ENCODE measurements around the gene C1orf159.

C1orf159 gene

DNA sequence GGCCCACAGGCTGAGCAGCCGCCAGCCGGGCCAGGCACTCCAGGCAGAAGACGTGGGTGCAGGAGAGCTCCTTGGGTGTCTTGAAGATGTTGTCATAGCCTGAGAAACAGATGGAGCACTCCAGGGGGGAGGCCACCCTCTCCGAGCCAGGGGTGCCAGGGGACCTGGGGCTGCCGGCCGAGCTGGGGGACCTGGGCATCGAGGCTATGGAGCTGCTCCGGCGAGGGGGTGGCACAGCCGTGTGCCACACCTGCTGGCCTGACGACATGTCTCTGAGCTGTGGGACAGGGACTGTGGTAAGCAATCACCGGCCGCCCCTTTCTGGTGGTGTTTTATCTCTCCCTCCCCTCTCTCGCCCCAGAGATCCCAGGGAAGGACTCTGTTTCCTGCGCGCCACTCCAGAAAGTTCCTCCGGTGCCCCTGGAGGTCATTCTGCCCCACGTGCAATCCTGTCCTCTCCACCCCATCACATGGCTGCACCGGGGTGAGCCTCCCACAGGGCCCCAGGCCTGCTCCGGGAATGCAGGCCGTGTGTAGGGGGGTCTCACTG, 43.5 kb downstream of the C1orf159 start:
- Histone ChIP-seq H3K27ac (no peak overlapping the region), H3K36me3 (ENCODE audit: insufficient read depth) (no peaks in the 10 kb centered on the region), H3K79me2 (ENCODE audit: insufficient read depth, low read depth) (no peaks in the 10 kb centered on the region), H2AFZ (ENCODE audit: low read depth) (no peak overlapping the region), H3K4me2 (no peak overlapping the region), H3K4me1 (ENCODE audit: low read depth, poor library complexity, severe bottlenecking) (peaks cover 26% of the 10 kb centered on the region), H4K20me1 (ENCODE audit: insufficient read depth) (no peaks in the 10 kb centered on the region), H3K9ac (no peak overlapping the region), H3K27me3 (ENCODE audit: insufficient read depth, low read depth) (peaks cover 59% of the 10 kb centered on the region), H3K4me3 (IDR thresholded peaks at IDR 0.05; ENCODE audit: insufficient read depth, low read depth, low read length) (no peak overlapping the region)
- TF ChIP-seq, protein P1, sequence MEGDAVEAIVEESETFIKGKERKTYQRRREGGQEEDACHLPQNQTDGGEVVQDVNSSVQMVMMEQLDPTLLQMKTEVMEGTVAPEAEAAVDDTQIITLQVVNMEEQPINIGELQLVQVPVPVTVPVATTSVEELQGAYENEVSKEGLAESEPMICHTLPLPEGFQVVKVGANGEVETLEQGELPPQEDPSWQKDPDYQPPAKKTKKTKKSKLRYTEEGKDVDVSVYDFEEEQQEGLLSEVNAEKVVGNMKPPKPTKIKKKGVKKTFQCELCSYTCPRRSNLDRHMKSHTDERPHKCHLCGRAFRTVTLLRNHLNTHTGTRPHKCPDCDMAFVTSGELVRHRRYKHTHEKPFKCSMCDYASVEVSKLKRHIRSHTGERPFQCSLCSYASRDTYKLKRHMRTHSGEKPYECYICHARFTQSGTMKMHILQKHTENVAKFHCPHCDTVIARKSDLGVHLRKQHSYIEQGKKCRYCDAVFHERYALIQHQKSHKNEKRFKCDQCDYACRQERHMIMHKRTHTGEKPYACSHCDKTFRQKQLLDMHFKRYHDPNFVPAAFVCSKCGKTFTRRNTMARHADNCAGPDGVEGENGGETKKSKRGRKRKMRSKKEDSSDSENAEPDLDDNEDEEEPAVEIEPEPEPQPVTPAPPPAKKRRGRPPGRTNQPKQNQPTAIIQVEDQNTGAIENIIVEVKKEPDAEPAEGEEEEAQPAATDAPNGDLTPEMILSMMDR (conservative IDR thresholded peaks at IDR 0.05; ENCODE audit: low read depth, low read length) = no peak

- Histone ChIP-seq H3K9ac (no peak overlapping the region), H3K36me3 (ENCODE audit: insufficient read depth) (no peaks in the 10 kb centered on the region), H3K27ac (no peak overlapping the region), H3K4me3 (IDR thresholded peaks at IDR 0.05; ENCODE audit: insufficient read depth, low read depth, low read length) (no peak overlapping the region), H2AFZ (ENCODE audit: low read depth) (no peak overlapping the region), H3K27me3 (ENCODE audit: insufficient read depth, low read depth) (peaks cover 63% of the 10 kb centered on the region), H3K4me1 (ENCODE audit: low read depth, poor library complexity, severe bottlenecking) (peaks cover 26% of the 10 kb centered on the region), H3K79me2 (ENCODE audit: insufficient read depth, low read depth) (no peaks in the 10 kb centered on the region), H4K20me1 (ENCODE audit: insufficient read depth) (no peaks in the 10 kb centered on the region), H3K4me2 (no peak overlapping the region)
- TF ChIP-seq, protein P1 (conservative IDR thresholded peaks at IDR 0.05; ENCODE audit: low read depth, low read length) = no peak
These were observed 44.2 kb downstream of the C1orf159 start for GRCh38 chr1:1071486-1072298.

DNA sequence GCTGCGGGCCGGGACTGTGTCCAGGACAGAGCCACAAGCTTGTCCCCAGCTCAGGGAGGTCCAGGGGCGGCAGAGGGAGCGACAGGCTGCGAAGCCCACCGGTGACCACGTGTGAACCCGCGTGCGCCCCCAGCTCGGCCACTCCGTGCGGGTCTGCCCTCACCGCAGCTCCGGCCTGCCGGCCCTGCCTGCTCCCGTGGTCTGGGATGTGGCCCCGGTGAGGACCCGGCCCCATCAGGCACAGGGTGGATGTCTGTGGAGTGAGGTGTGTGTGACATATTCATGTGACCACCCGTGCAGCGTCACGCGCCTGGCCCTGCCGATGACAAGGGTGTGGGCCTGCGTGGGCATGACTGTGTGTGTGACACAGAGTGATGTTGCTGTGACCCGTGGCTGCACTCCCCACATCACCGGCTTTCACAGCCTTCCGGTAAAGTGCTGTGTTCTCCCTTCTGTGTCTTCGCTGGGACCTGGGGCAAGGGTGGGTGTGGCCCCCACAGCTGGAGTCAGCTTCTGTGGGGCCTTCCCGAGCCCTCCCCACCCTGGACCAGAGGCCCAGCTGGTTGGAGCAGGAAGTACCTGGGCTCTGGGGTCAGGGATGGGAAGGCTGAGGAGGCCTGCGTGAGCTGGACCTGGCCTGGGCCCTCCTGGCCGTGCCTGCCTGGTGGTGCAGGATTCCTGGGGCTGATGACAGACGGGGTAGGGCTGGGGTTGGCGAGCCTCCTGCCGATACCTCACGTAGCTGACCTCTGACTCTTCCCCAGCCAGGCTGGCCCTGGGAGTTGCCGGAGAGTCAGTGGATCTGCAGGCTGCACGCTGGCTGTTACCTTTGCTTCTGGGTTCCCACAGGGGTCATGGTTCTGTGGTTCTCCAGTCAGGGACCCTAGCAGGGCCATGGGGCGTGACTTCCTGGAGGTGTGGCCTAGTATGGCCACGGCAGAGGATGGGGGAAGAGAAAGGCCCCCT, 45.9 kb downstream of the C1orf159 start:
- Histone ChIP-seq H4K20me1 (ENCODE audit: insufficient read depth) (no peaks in the 10 kb centered on the region), H3K27ac (no peak overlapping the region), H3K36me3 (ENCODE audit: insufficient read depth) (no peaks in the 10 kb centered on the region), H3K4me1 (ENCODE audit: low read depth, poor library complexity, severe bottlenecking) (peaks cover 26% of the 10 kb centered on the region), H3K9ac (no peak overlapping the region), H3K4me3 (IDR thresholded peaks at IDR 0.05; ENCODE audit: insufficient read depth, low read depth, low read length) (no peak overlapping the region), H2AFZ (ENCODE audit: low read depth) (peak overlapping the region; percentile 55; the same call in 1 of the 2 replicates), H3K79me2 (ENCODE audit: insufficient read depth, low read depth) (no peaks in the 10 kb centered on the region), H3K4me2 (peak overlapping the region; percentile 68), H3K27me3 (ENCODE audit: insufficient read depth, low read depth) (peaks cover 73% of the 10 kb centered on the region)
- TF ChIP-seq, protein P1 (conservative IDR thresholded peaks at IDR 0.05; ENCODE audit: low read depth, low read length) = no peak

DNA sequence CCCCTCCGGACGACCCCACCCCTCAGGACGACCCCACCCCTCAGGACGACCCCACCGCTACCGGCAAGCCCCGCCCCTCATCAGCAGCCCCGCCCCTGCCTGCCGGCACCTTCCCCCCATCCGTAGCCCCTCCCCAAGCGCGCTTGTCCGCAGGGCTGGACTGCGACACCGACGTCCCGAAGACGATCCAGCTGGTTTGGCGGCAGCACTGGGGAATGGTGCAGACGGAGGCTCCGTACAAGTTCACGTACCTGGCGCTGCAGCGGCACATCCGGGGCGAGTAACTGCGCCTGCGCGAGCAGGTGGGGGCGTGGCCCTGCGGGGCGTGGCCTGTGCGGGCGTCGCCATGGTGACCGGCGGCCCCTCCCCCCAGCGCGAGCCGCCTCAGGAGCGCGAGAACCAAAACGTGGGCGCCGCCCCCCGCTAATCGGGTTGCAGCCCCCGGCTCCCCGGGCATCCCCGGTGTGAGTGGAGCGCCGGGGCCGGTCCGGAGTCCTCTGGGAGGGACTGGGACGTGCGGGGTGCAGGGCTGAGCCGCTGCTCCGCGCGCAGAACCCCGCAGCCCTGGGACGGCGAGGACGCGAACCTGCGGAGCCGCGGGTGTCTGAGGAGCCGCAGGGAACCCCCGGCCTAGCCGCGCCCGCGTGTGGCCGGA, 46.7 kb downstream of the C1orf159 start:
- Histone ChIP-seq H3K4me2 (peak overlapping the region; percentile 68), H3K9ac (no peak overlapping the region), H2AFZ (ENCODE audit: low read depth) (peak overlapping the region; percentile 55; the same call in 1 of the 2 replicates), H3K4me1 (ENCODE audit: low read depth, poor library complexity, severe bottlenecking) (peaks cover 24% of the 10 kb centered on the region), H4K20me1 (ENCODE audit: insufficient read depth) (no peaks in the 10 kb centered on the region), H3K79me2 (ENCODE audit: insufficient read depth, low read depth) (no peaks in the 10 kb centered on the region), H3K4me3 (IDR thresholded peaks at IDR 0.05; ENCODE audit: insufficient read depth, low read depth, low read length) (no peak overlapping the region), H3K27ac (no peak overlapping the region), H3K27me3 (ENCODE audit: insufficient read depth, low read depth) (peaks cover 69% of the 10 kb centered on the region), H3K36me3 (ENCODE audit: insufficient read depth) (no peaks in the 10 kb centered on the region)
- TF ChIP-seq, protein P1 (conservative IDR thresholded peaks at IDR 0.05; ENCODE audit: low read depth, low read length) = no peak

All from KMS-11 (cell line).